ENCODE measurements around the gene SLC27A5.
"Not testable (repeated sequence)": the region's sequence is repeated elsewhere in the genome, so short reads cannot be mapped to it uniquely, and the experiment has no call there.

Gene SLC27A5

GRCh38 chr19:58545286-58546018 lies 33.7 kb upstream of the SLC27A5 start:
- no peak for DNase-seq
- peak overlapping the region; percentile 79 for H3K4me3 ChIP-seq (ENCODE audit: low read depth, low read length)
- H3K36me3 ChIP-seq, result peaks cover 46% of the 10 kb centered on the region
- H3K27me3 ChIP-seq, result peaks cover 6% of the 10 kb centered on the region
- H3K9me3 ChIP-seq, result no peaks in the 10 kb centered on the region
- TF ChIP-seq, protein P1, sequence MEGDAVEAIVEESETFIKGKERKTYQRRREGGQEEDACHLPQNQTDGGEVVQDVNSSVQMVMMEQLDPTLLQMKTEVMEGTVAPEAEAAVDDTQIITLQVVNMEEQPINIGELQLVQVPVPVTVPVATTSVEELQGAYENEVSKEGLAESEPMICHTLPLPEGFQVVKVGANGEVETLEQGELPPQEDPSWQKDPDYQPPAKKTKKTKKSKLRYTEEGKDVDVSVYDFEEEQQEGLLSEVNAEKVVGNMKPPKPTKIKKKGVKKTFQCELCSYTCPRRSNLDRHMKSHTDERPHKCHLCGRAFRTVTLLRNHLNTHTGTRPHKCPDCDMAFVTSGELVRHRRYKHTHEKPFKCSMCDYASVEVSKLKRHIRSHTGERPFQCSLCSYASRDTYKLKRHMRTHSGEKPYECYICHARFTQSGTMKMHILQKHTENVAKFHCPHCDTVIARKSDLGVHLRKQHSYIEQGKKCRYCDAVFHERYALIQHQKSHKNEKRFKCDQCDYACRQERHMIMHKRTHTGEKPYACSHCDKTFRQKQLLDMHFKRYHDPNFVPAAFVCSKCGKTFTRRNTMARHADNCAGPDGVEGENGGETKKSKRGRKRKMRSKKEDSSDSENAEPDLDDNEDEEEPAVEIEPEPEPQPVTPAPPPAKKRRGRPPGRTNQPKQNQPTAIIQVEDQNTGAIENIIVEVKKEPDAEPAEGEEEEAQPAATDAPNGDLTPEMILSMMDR (IDR thresholded peaks at IDR 0.05; ENCODE audit: low read depth, low read length), result no peak
- no peaks in the 10 kb centered on the region for H3K4me1 ChIP-seq

DNA sequence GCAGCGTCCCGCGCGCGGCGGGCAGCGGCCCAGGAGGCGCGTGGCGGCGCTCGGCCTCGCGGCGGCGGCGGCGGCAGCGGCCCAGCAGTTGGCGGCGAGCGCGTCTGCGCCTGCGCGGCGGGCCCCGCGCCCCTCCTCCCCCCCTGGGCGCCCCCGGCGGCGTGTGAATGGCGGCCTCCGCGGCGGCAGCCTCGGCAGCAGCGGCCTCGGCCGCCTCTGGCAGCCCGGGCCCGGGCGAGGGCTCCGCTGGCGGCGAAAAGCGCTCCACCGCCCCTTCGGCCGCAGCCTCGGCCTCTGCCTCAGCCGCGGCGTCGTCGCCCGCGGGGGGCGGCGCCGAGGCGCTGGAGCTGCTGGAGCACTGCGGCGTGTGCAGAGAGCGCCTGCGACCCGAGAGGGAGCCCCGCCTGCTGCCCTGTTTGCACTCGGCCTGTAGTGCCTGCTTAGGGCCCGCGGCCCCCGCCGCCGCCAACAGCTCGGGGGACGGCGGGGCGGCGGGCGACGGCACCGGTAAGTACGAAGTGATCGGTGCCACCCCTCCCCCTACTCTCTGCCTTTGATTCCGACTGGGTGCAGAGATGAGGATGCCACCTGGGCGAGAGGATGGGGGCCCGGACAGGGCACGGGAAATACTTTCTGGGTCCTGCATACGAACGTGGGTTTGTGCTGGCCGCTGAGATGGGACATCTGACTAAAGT lies 32.9 kb upstream of the SLC27A5 start:
- H3K4me1 ChIP-seq, result no peaks in the 10 kb centered on the region
- DNase-seq, result peak; percentile 60
- peaks cover 6% of the 10 kb centered on the region for H3K27me3 ChIP-seq
- H3K36me3 ChIP-seq, result peaks cover 39% of the 10 kb centered on the region
- H3K9me3 ChIP-seq, result no peaks in the 10 kb centered on the region
- TF ChIP-seq, protein P1 (IDR thresholded peaks at IDR 0.05; ENCODE audit: low read depth, low read length), result no peak
- peak overlapping the region; percentile 79 for H3K4me3 ChIP-seq (ENCODE audit: low read depth, low read length)

DNA sequence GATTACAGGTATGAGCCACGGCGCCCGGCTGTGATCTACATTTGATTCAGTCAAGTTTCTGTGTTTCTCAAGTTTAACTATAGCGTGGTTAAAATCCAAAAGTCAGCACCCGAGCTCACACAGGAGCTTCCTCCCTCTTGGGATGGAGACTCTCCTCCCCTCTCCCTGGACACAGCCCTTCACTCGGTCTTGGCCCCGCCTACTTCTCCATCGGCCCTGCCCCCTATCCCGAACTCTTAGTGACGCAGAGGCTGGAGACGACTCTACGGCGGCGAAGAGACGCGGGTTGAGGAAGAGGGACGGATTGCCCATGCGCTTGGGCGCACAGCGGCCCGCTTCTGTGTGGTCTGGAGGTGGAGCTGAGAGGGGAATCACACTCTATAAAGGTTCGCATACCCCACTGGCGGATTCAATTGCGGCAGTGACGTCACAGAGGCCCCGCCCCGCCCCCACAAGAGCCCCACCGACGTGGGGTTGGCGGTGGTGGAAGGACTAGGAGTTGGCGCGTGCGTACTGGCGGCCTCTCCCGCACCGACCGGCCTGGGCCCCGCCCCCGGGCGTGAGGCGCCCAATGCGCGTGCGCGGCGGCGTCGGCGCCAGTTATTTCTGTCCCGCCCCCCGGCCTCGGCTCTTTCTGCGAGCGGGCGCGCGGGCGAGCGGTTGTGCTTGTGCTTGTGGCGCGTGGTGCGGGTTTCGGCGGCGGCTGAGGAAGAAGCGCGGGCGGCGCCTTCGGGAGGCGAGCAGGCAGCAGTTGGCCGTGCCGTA lies 32.2 kb upstream of the SLC27A5 start, which contains the start of gene TRIM28:
TSS of gene TRIM28 (plus strand) at position 239 of the 765 bp plus-strand sequence. CDS start 694 bp downstream, outside the sequence.
- no peaks in the 10 kb centered on the region for H3K9me3 ChIP-seq
- H3K36me3 ChIP-seq, result peaks cover 32% of the 10 kb centered on the region
- peak; percentile 94 for DNase-seq
- H3K4me3 ChIP-seq (ENCODE audit: low read depth, low read length), result peak within 1 kb of the TSS; percentile 79
- TF ChIP-seq, protein P1 (IDR thresholded peaks at IDR 0.05; ENCODE audit: low read depth, low read length), result no peak
- peaks cover 6% of the 10 kb centered on the region for H3K27me3 ChIP-seq
- no peaks in the 10 kb centered on the region for H3K4me1 ChIP-seq

GRCh38 chr19:58542641-58543372 lies 31.0 kb upstream of the SLC27A5 start:
- H3K4me1 ChIP-seq; H3K27me3 ChIP-seq; H3K4me3 ChIP-seq (ENCODE audit: low read depth, low read length); DNase-seq; H3K9me3 ChIP-seq: not testable (repeated sequence)
- peaks cover 22% of the 10 kb centered on the region for H3K36me3 ChIP-seq

- not testable (repeated sequence) for DNase-seq; H3K4me1 ChIP-seq; H3K9me3 ChIP-seq; H3K27me3 ChIP-seq; H3K4me3 ChIP-seq (ENCODE audit: low read depth, low read length); H3K36me3 ChIP-seq
Observed at GRCh38 chr19:58539169-58539559, 27.4 kb upstream of the SLC27A5 start.

GRCh38 chr19:58538257-58539168 lies 26.7 kb upstream of the SLC27A5 start:
- Histone ChIP-seq H3K27me3 (no peaks in the 10 kb centered on the region; the same call in 1 of the 2 replicates), H3K4me3 (ENCODE audit: low read depth, low read length) (no peak overlapping the region), H3K9me3 (no peaks in the 10 kb centered on the region), H3K4me1 (no peaks in the 10 kb centered on the region), H3K36me3 (no peaks in the 10 kb centered on the region)
- TF ChIP-seq, protein P1 (IDR thresholded peaks at IDR 0.05; ENCODE audit: low read depth, low read length), result no peak
- no peak for DNase-seq

Data from BE2C (cell line).